ENCODE results near the gene TCEA3. TPM values are rescaled to one million over a fixed set of nuclear protein-coding genes. Genes with fewer than 3 reads are reported as not detected.

The TCEA3 gene
- total and polyA plus RNA-seq, 10 of the 15 experiments (the other 5 are each of a cell fraction or from before 2014, with no cell fraction given) = 0.06 to 0.23 (median 0.08) TPM; not detected in 7

GRCh38 chr1:23441446-23442148, 17.0 kb upstream of the TCEA3 start:
- no TSS peak for BruUV-seq (replicated peaks)
- no peaks in the 10 kb centered on the region for H3K36me3 ChIP-seq (ENCODE audit: control insufficient read depth in 2 of 2, insufficient read depth in 2 of 2, low read length in 1 of 2)
- no peaks in the 10 kb centered on the region for H3K4me1 ChIP-seq (ENCODE audit: control insufficient read depth, insufficient read depth, low read length)
- no peaks in the 10 kb centered on the region for H3K79me2 ChIP-seq (ENCODE audit: control insufficient read depth, insufficient read depth, low read length)
- FAIRE-seq (no peak), ATAC-seq (no peak), DNase-seq (ENCODE audit: low read depth, low spot score) (no peak)
- intact Hi-C loops (cut with micrococcal nuclease; ENCODE audit: unreplicated experiment) = no loop called here
- ChIA-PET POLR2A (no interaction called here), CTCF (no interaction called here), RAD21 (ENCODE audit: unreplicated experiment) (no interaction called here), SMC1A (ENCODE audit: uncharacterized antibody, unreplicated experiment) (no interaction called here)
- no peak overlapping the region for H3K4me3 ChIP-seq
- 33% methylated on average over 8 of the region's 8 CpGs for WGBS (ENCODE audit: insufficient coverage, insufficient replicate concordance, low lambda C conversion rate, missing lambda C conversion rate)
- TF ChIP-seq STAT1 (conservative IDR thresholded peaks at IDR 0.05) = no peak
- in situ Hi-C loops (cut with MboI) = no loop called here
- no peaks in the 10 kb centered on the region for H4K20me1 ChIP-seq (ENCODE audit: control insufficient read depth, insufficient read depth)
- H3K9me3 ChIP-seq (replicated peaks; ENCODE audit: control insufficient read depth, insufficient read depth, low read length) = no peaks in the 10 kb centered on the region
- H3K4me2 ChIP-seq (ENCODE audit: control insufficient read depth, insufficient read depth) = no peak overlapping the region
- no peak overlapping the region for H2AFZ ChIP-seq (ENCODE audit: control insufficient read depth, low read depth, low read length)
- H3K9ac ChIP-seq (ENCODE audit: control insufficient read depth, insufficient read depth, low read length) = no peak overlapping the region
- peaks cover 0 to 3% of the 10 kb centered on the region in 2 experiments; a peak in 1 of 4 replicates for H3K27me3 ChIP-seq (replicated peaks in 1 of 2; ENCODE audit: control insufficient read depth in 2 of 2, insufficient read depth in 2 of 2, low read length in 1 of 2)
- H3K27ac ChIP-seq (ENCODE audit: control insufficient read depth, insufficient read depth) = no peak overlapping the region

DNA sequence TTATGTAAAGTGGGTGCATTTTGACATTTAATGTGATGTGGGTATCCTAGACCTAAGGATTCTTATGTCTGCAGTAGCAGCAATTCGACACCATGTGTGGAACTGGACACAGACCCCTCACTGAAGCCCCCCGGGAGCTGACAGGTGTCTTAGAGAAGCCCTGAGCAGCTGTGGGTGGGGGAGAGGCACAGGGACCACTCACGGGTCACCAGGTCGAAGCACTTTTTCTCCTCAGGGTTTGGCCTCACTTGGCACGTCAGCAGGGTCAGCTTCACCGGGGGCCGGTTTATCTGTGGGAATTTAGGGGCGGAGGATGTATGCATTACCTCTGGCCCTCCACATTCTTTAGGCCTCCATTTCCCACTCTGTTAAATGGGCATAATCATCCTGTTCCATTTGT, 14.0 kb upstream of the TCEA3 start:
- WGBS (ENCODE audit: insufficient coverage, insufficient replicate concordance, low lambda C conversion rate, missing lambda C conversion rate) = 19% methylated on average over 8 of the region's 8 CpGs
- TF ChIP-seq RELA (IDR thresholded peaks at IDR 0.05; ENCODE audit: borderline replicate concordance, partially characterized antibody) (no peak), SMAD5 (IDR thresholded peaks at IDR 0.05; ENCODE audit: low read depth) (no peak), DPF2 (IDR thresholded peaks at IDR 0.05) (no peak)
- TF ChIP-seq, protein P1, sequence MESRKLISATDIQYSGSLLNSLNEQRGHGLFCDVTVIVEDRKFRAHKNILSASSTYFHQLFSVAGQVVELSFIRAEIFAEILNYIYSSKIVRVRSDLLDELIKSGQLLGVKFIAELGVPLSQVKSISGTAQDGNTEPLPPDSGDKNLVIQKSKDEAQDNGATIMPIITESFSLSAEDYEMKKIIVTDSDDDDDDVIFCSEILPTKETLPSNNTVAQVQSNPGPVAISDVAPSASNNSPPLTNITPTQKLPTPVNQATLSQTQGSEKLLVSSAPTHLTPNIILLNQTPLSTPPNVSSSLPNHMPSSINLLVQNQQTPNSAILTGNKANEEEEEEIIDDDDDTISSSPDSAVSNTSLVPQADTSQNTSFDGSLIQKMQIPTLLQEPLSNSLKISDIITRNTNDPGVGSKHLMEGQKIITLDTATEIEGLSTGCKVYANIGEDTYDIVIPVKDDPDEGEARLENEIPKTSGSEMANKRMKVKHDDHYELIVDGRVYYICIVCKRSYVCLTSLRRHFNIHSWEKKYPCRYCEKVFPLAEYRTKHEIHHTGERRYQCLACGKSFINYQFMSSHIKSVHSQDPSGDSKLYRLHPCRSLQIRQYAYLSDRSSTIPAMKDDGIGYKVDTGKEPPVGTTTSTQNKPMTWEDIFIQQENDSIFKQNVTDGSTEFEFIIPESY (IDR thresholded peaks at IDR 0.05) = no peak
- FAIRE-seq (no peak), DNase-seq (ENCODE audit: low read depth, low spot score) (no peak), ATAC-seq (no peak)
- H3K9me3 ChIP-seq (replicated peaks; ENCODE audit: control insufficient read depth, insufficient read depth, low read length) = no peaks in the 10 kb centered on the region
- no peak overlapping the region for H2AFZ ChIP-seq (ENCODE audit: control insufficient read depth, low read depth, low read length)
- ChIA-PET POLR2A (no interaction called here), RAD21 (ENCODE audit: unreplicated experiment) (no interaction called here), SMC1A (ENCODE audit: uncharacterized antibody, unreplicated experiment) (no interaction called here), CTCF (no interaction called here)
- H3K4me2 ChIP-seq (ENCODE audit: control insufficient read depth, insufficient read depth) = no peak overlapping the region
- intact Hi-C loops (cut with micrococcal nuclease; ENCODE audit: unreplicated experiment) = no loop called here
- no peak overlapping the region for H3K4me3 ChIP-seq
- H3K79me2 ChIP-seq (ENCODE audit: control insufficient read depth, insufficient read depth, low read length) = no peaks in the 10 kb centered on the region
- H3K4me1 ChIP-seq (ENCODE audit: control insufficient read depth, insufficient read depth, low read length) = no peaks in the 10 kb centered on the region
- in situ Hi-C loops (cut with MboI) = no loop called here
- BruUV-seq (replicated peaks) = no TSS peak
- no peaks in the 10 kb centered on the region for H4K20me1 ChIP-seq (ENCODE audit: control insufficient read depth, insufficient read depth)
- no peaks in the 10 kb centered on the region for H3K36me3 ChIP-seq (ENCODE audit: control insufficient read depth in 2 of 2, insufficient read depth in 2 of 2, low read length in 1 of 2)
- peaks cover 2 to 3% of the 10 kb centered on the region in 2 experiments; a peak in 2 of 4 replicates for H3K27me3 ChIP-seq (replicated peaks in 1 of 2; ENCODE audit: control insufficient read depth in 2 of 2, insufficient read depth in 2 of 2, low read length in 1 of 2)
- no peak overlapping the region for H3K27ac ChIP-seq (ENCODE audit: control insufficient read depth, insufficient read depth)
- no peak overlapping the region for H3K9ac ChIP-seq (ENCODE audit: control insufficient read depth, insufficient read depth, low read length)
